GM06990 (cell line): ENCODE data around the gene EMC7.

Experiments used
- DNase-seq: peaks from one replicate; pipeline ENCODE4 v3.0.0-alpha.2; 2011; ENCODE audit not compliant: insufficient read length; ENCODE audit errors: extremely low read depth
- H3K27me3 ChIP-seq: replicated peaks from 2 replicates; pipeline ENCODE4 v1.6.0; 2011; ENCODE audit warnings: low read length; ENCODE audit not compliant: control insufficient read depth, insufficient read depth
- H3K36me3 ChIP-seq: 2 replicates; pipeline ENCODE4 v1.5.1; 2011; ENCODE audit warnings: low read length; ENCODE audit not compliant: control insufficient read depth, insufficient read depth
- H3K4me3 ChIP-seq: replicated peaks from 2 replicates; pipeline ENCODE4 v1.5.1; 2011; ENCODE audit warnings: low read depth, mild to moderate bottlenecking, control low read depth, low read length
- CTCF ChIP-seq: IDR thresholded peaks from 2 replicates; pipeline ENCODE4 v1.5.1; 2011; ENCODE audit warnings: low read length, control low read depth, mild to moderate bottlenecking, inconsistent platforms; ENCODE audit not compliant: insufficient read depth, poor library complexity, severe bottlenecking

Gene EMC7

DNA sequence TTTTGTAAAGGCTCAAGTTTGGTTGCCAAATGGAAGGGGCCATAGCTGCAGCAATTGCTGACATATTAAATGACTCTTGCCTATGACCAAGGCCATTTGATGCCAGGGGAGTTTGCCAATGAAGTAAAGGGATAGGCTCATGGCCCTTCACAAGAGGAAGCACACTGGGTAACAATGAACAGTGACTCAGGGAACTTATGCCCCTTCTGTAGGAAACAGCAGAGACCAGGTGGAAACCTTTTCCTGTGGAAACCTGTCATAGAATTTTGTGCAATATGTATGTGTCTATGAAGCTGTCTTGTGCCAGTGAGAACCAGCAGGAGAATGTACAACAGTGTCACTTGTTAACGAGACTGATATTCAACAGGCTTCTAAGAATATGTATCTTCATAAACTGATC is 37.2 kb downstream of the EMC7 start:
- Histone ChIP-seq H3K4me3 (no peak overlapping the region), H3K27me3 (no peaks in the 10 kb centered on the region), H3K36me3 (no peaks in the 10 kb centered on the region)
- DNase-seq: no peak
- no peak for TF ChIP-seq CTCF

DNA sequence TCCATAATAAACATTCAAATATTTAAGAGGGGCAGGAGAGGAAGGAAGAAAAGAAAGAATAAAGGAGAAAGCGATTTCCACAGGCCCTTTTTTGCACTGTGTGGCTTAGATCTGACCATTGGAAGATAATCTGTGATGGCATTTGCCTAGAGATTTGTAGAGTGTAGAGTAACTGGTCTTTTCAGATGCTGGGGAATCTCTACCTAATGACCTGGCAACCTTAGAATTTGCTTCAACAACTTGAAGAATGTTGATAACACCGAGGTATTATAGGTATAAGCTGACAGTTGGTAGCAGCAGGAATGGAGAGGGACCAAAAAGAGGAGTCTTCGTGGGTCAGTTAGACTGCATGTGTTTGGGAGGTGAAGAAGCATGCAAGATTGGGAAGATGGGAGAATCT is 41.7 kb downstream of the EMC7 start:
- Histone ChIP-seq H3K4me3 (no peak overlapping the region), H3K36me3 (no peaks in the 10 kb centered on the region), H3K27me3 (no peaks in the 10 kb centered on the region)
- TF ChIP-seq CTCF: no peak
- DNase-seq: no peak

GRCh38 chr15:34059476-34059875 is 42.2 kb downstream of the EMC7 start:
- Histone ChIP-seq H3K27me3 (no peaks in the 10 kb centered on the region), H3K4me3 (no peak overlapping the region), H3K36me3 (no peaks in the 10 kb centered on the region)
- no peak for TF ChIP-seq CTCF
- DNase-seq: no peak

GRCh38 chr15:34056911-34057310 is 44.8 kb downstream of the EMC7 start:
- DNase-seq: no peak
- Histone ChIP-seq H3K27me3 (no peaks in the 10 kb centered on the region), H3K36me3 (no peaks in the 10 kb centered on the region), H3K4me3 (no peak overlapping the region)
- TF ChIP-seq CTCF: no peak

- H3K36me3 ChIP-seq: no peaks in the 10 kb centered on the region
- TF ChIP-seq CTCF: no peak
- DNase-seq: no peak
These were observed 45.6 kb downstream of the EMC7 start for GRCh38 chr15:34055868-34056595.

More at GRCh38 chr15:34055868-34056595, 45.6 kb downstream of the EMC7 start:
- Histone ChIP-seq H3K27me3 (no peaks in the 10 kb centered on the region), H3K4me3 (no peak overlapping the region)
